Neural crest cell (in vitro differentiated cells): ENCODE results near the gene AIDA. TPM values are rescaled to one million over a fixed set of nuclear protein-coding genes. Genes with fewer than 3 reads are reported as not detected.

Experiments
- DNase-seq: peaks from one replicate; pipeline ENCODE4 v3.0.0; 2021; ENCODE audit warnings: low read depth, mixed read lengths, low spot score
- H3K27ac Mint-ChIP-seq: one replicate; pipeline ENCODE4 v1.8.0; 2021; ENCODE audit warnings: mild to moderate bottlenecking, mixed read lengths; ENCODE audit not compliant: unreplicated experiment
- H3K27me3 Mint-ChIP-seq: 2 replicates; pipeline ENCODE4 v1.8.0; 2021; ENCODE audit warnings: low read depth, mild to moderate bottlenecking, mixed read lengths
- H3K36me3 Mint-ChIP-seq: 2 replicates; pipeline ENCODE4 v1.8.0; 2021; ENCODE audit warnings: low read depth, mild to moderate bottlenecking, mixed read lengths
- H3K4me1 Mint-ChIP-seq: 2 replicates; pipeline ENCODE4 v1.8.0; 2021; ENCODE audit warnings: mixed read lengths
- H3K4me3 Mint-ChIP-seq: one replicate; pipeline ENCODE4 v1.8.0; 2021; ENCODE audit warnings: mild to moderate bottlenecking, mixed read lengths
- H3K9me3 Mint-ChIP-seq: 2 replicates; pipeline ENCODE4 v1.8.0; 2021; ENCODE audit warnings: mixed read lengths
- CTCF ChIP-seq: fragments of 200-600 bp; sonication (generic); conservative IDR thresholded peaks from 2 replicates; pipeline ENCODE4 v1.5.0; 2021; ENCODE audit warnings: antibody characterized with exemption, mild to moderate bottlenecking
- total RNA-seq: library from RNA; stranded (reverse); gene quantifications from 2 replicates; pipeline ENCODE4 v1.2.1, GENCODE V29; 2021

AIDA gene
- total RNA-seq, 1 donor from 2014 or later, result 71.6 TPM

- Mint-ChIP-seq H3K27ac (no peak overlapping the region), H3K36me3 (peaks cover 5% of the 10 kb centered on the region), H3K27me3 (no peaks in the 10 kb centered on the region), H3K9me3 (no peaks in the 10 kb centered on the region), H3K4me1 (no peaks in the 10 kb centered on the region), H3K4me3 (no peak overlapping the region)
- no peak for DNase-seq
- TF ChIP-seq CTCF, result no peak
Observed at GRCh38 chr1:222730866-222731265, 18.6 kb upstream of the AIDA start.

- H3K4me3 Mint-ChIP-seq, result no peak overlapping the region
- H3K9me3 Mint-ChIP-seq, result no peaks in the 10 kb centered on the region
- H3K27ac Mint-ChIP-seq, result no peak overlapping the region
- H3K4me1 Mint-ChIP-seq, result no peaks in the 10 kb centered on the region
- no peak for TF ChIP-seq CTCF
- DNase-seq, result no peak
- H3K36me3 Mint-ChIP-seq, result peaks cover 5% of the 10 kb centered on the region
- no peaks in the 10 kb centered on the region for H3K27me3 Mint-ChIP-seq
Observed at GRCh38 chr1:222728746-222729145, 16.5 kb upstream of the AIDA start.

GRCh38 chr1:222716393-222716792, 4.1 kb upstream of the AIDA start:
- H3K4me3 Mint-ChIP-seq, result no peak overlapping the region
- H3K27ac Mint-ChIP-seq, result no peak overlapping the region
- TF ChIP-seq CTCF, result no peak
- H3K9me3 Mint-ChIP-seq, result no peaks in the 10 kb centered on the region
- peaks cover 3% of the 10 kb centered on the region for H3K36me3 Mint-ChIP-seq
- no peak for DNase-seq
- no peaks in the 10 kb centered on the region for H3K27me3 Mint-ChIP-seq
- H3K4me1 Mint-ChIP-seq, result peaks cover 7% of the 10 kb centered on the region

GRCh38 chr1:222713091-222713961, 1.0 kb upstream of the AIDA start:
- Mint-ChIP-seq H3K36me3 (peaks cover 3% of the 10 kb centered on the region), H3K4me3 (peak overlapping the region; percentile 97)
- TF ChIP-seq CTCF, result no peak

GRCh38 chr1:222711319-222712252, 705 bp downstream of the AIDA start:
- Mint-ChIP-seq H3K27me3 (no peaks in the 10 kb centered on the region), H3K9me3 (peaks cover 2% of the 10 kb centered on the region), H3K4me3 (peak overlapping the region; percentile 97), H3K27ac (peak overlapping the region; percentile 81), H3K36me3 (peaks cover 11% of the 10 kb centered on the region), H3K4me1 (peaks cover 32% of the 10 kb centered on the region)
- peak; percentile 29 for DNase-seq
- no peak for TF ChIP-seq CTCF

More at GRCh38 chr1:222713091-222713961, 1.0 kb upstream of the AIDA start:
- Mint-ChIP-seq H3K27ac (peak overlapping the region; percentile 99), H3K27me3 (no peaks in the 10 kb centered on the region), H3K9me3 (no peaks in the 10 kb centered on the region), H3K4me1 (peaks cover 28% of the 10 kb centered on the region)
- DNase-seq, result peak; percentile 80
